Muscle layer of colon (tissue), 2 donors: ENCODE results near the gene RAD51B.
"Not testable (repeated sequence)": the region's sequence is repeated elsewhere in the genome, so short reads cannot be mapped to it uniquely, and the experiment has no call there.

Experiments used
- H3K27ac ChIP-seq: one replicate; pipeline ENCODE4 v1.7.0; 2013; ENCODE audit warnings: low read depth, mild to moderate bottlenecking, low read length, moderate library complexity
- H3K27me3 ChIP-seq, 2 donors: one replicate each; pipeline ENCODE4 v1.7.0; 2013; ENCODE audit warnings: low read length in 2 of 2, mild to moderate bottlenecking in 2 of 2; ENCODE audit not compliant: insufficient read depth in 2 of 2, control insufficient read depth in 1 of 2
- H3K36me3 ChIP-seq: one replicate; pipeline ENCODE4 v1.7.0; 2013; ENCODE audit warnings: mild to moderate bottlenecking, low read length; ENCODE audit not compliant: insufficient read depth
- H3K4me1 ChIP-seq: one replicate; pipeline ENCODE4 v1.7.0; 2013; ENCODE audit warnings: mild to moderate bottlenecking, low read length; ENCODE audit not compliant: insufficient read depth
- H3K4me3 ChIP-seq, 2 donors: one replicate each; pipeline ENCODE4 v1.7.0; 2013; ENCODE audit warnings: low read length in 2 of 2, low read depth in 1 of 2, mild to moderate bottlenecking in 1 of 2, moderate library complexity in 1 of 2
- H3K9ac ChIP-seq: one replicate; pipeline ENCODE4 v1.7.0; 2013; ENCODE audit warnings: low read length
- H3K9me3 ChIP-seq: one replicate; pipeline ENCODE4 v1.7.0; 2013; ENCODE audit warnings: mild to moderate bottlenecking, low read length
- donor health status: abdominal sarcoma.
- donor health status: Adenocarcinoma of cecum.

The RAD51B gene

GRCh38 chr14:68214431-68214830 lies 394.9 kb downstream of the RAD51B start:
- Histone ChIP-seq H3K36me3 (no peaks in the 10 kb centered on the region), H3K4me1 (peaks cover 54% of the 10 kb centered on the region), H3K9ac (no peak overlapping the region), H3K27ac (no peak overlapping the region), H3K9me3 (no peaks in the 10 kb centered on the region), H3K27me3 (no peaks in the 10 kb centered on the region), H3K4me3 (no peak overlapping the region)

GRCh38 chr14:68215629-68216028 lies 396.1 kb downstream of the RAD51B start:
- H3K4me3 ChIP-seq = no peak overlapping the region
- H3K27me3 ChIP-seq = no peaks in the 10 kb centered on the region
- no peaks in the 10 kb centered on the region for H3K9me3 ChIP-seq
- H3K9ac ChIP-seq = no peak overlapping the region
- peaks cover 49% of the 10 kb centered on the region for H3K4me1 ChIP-seq
- no peaks in the 10 kb centered on the region for H3K36me3 ChIP-seq
- H3K27ac ChIP-seq = no peak overlapping the region

GRCh38 chr14:68216079-68216478 lies 396.5 kb downstream of the RAD51B start:
- H3K27ac ChIP-seq = peak overlapping the region; percentile 58
- peaks cover 45% of the 10 kb centered on the region for H3K4me1 ChIP-seq

GRCh38 chr14:68216957-68217356 lies 397.4 kb downstream of the RAD51B start:
- H3K36me3 ChIP-seq = no peaks in the 10 kb centered on the region
- no peaks in the 10 kb centered on the region for H3K27me3 ChIP-seq
- H3K4me3 ChIP-seq = no peak overlapping the region
- H3K9ac ChIP-seq = no peak overlapping the region
- peak overlapping the region; percentile 58 for H3K27ac ChIP-seq
- peaks cover 37% of the 10 kb centered on the region for H3K4me1 ChIP-seq
- H3K9me3 ChIP-seq = no peaks in the 10 kb centered on the region

More at GRCh38 chr14:68216079-68216478, 396.5 kb downstream of the RAD51B start:
- H3K4me3 ChIP-seq = no peak overlapping the region
- H3K9ac ChIP-seq = no peak overlapping the region
- H3K9me3 ChIP-seq = no peaks in the 10 kb centered on the region
- no peaks in the 10 kb centered on the region for H3K36me3 ChIP-seq
- H3K27me3 ChIP-seq = no peaks in the 10 kb centered on the region

DNA sequence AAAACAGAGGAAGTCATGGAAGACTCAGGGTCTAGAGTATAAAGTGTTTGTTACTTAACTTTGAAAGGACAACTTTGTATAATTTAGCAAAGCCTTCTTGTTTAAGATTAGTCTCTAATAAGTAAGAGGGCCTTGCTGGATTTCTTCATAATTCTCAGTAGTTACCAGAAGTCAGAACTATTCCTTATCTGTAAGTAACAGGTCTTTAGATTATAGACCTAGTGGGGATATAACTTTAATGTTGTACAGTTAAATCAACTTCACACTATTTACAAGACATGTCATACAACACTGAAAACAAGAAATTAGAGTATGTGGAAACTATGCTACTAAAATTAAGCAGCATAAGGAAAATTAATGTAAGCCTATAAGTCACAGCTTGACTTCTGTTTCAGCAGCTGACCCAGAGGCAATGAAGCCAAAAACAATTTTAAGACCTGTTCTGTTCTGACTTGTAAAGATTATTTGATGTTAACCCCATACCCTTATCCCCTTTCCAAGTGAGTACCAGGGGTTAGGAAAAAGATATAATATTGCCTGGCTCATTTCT lies 398.3 kb downstream of the RAD51B start:
- Histone ChIP-seq H3K27me3 (no peaks in the 10 kb centered on the region), H3K9me3 (no peaks in the 10 kb centered on the region), H3K36me3 (no peaks in the 10 kb centered on the region), H3K4me3 (no peak overlapping the region), H3K4me1 (peaks cover 32% of the 10 kb centered on the region), H3K27ac (peak overlapping the region; percentile 71), H3K9ac (no peak overlapping the region)

DNA sequence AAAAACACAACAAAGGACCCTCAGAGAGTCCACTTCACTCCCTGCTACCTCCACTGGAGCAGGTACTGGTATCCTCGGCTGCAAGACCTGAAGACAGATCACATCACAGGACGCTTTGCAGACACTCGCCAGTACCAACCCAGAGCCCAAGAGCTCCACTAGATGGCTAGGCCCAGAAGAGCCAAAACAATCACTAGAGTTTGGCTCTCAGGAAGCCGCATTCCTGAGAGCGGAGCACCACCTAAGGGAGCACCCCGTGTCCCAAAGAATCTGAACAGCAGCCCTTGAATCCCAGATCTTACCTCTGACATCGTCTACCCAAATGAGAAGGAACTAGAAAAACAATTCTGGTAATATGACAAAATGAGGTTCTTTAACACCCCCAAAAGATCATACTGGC lies 399.8 kb downstream of the RAD51B start:
- no peaks in the 10 kb centered on the region for H3K9me3 ChIP-seq
- no peak overlapping the region for H3K9ac ChIP-seq
- H3K36me3 ChIP-seq = no peaks in the 10 kb centered on the region
- H3K27me3 ChIP-seq = no peaks in the 10 kb centered on the region
- no peak overlapping the region for H3K4me3 ChIP-seq
- no peak overlapping the region for H3K27ac ChIP-seq
- peaks cover 38% of the 10 kb centered on the region for H3K4me1 ChIP-seq

- H3K36me3 ChIP-seq, H3K9me3 ChIP-seq, H3K9ac ChIP-seq: not testable (repeated sequence)
Measured at GRCh38 chr14:68221046-68221445, 401.5 kb downstream of the RAD51B start.

GRCh38 chr14:68222154-68222553 lies 402.6 kb downstream of the RAD51B start:
- Histone ChIP-seq H3K27ac (no peak overlapping the region), H3K9ac (no peak overlapping the region), H3K27me3 (no peaks in the 10 kb centered on the region), H3K9me3 (no peaks in the 10 kb centered on the region), H3K36me3 (no peaks in the 10 kb centered on the region), H3K4me3 (no peak overlapping the region), H3K4me1 (peaks cover 22% of the 10 kb centered on the region)

More at GRCh38 chr14:68221046-68221445, 401.5 kb downstream of the RAD51B start:
- H3K27me3 ChIP-seq, H3K4me3 ChIP-seq, H3K27ac ChIP-seq: not testable (repeated sequence)
- H3K4me1 ChIP-seq = peaks cover 29% of the 10 kb centered on the region

GRCh38 chr14:68222726-68223125 lies 403.1 kb downstream of the RAD51B start:
- Histone ChIP-seq H3K4me3 (no peak overlapping the region), H3K36me3 (no peaks in the 10 kb centered on the region), H3K9me3 (no peaks in the 10 kb centered on the region), H3K27me3 (no peaks in the 10 kb centered on the region), H3K27ac (no peak overlapping the region), H3K9ac (no peak overlapping the region), H3K4me1 (peaks cover 16% of the 10 kb centered on the region)

DNA sequence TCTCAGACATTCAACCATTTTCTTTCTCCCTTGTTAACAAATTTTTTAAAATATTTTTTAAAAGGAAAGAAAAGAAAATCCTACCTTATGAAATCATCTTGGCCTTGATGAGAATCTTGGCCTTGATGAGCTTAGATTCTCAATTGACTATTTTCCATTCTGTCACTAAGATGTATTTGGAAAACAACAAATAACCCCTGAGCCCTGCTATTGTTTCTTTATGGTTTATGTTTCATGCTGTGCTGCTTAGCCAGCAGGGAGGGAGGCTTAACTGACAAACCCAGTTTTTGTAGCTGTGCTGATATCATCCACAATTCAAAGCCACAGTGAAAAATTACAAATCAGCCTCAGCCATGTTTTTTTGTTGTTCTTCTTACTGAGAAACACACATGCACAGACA lies 404.1 kb downstream of the RAD51B start:
- Histone ChIP-seq H3K4me1 (peaks cover 9% of the 10 kb centered on the region), H3K27ac (no peak overlapping the region), H3K4me3 (no peak overlapping the region), H3K27me3 (no peaks in the 10 kb centered on the region), H3K9me3 (no peaks in the 10 kb centered on the region), H3K9ac (no peak overlapping the region), H3K36me3 (no peaks in the 10 kb centered on the region)

- no peaks in the 10 kb centered on the region for H3K27me3 ChIP-seq
- no peak overlapping the region for H3K4me3 ChIP-seq
- peaks cover 9% of the 10 kb centered on the region for H3K4me1 ChIP-seq
- H3K9ac ChIP-seq = no peak overlapping the region
- no peaks in the 10 kb centered on the region for H3K36me3 ChIP-seq
- no peak overlapping the region for H3K27ac ChIP-seq
- no peaks in the 10 kb centered on the region for H3K9me3 ChIP-seq
Measured at GRCh38 chr14:68225321-68225720, 405.7 kb downstream of the RAD51B start.

- no peaks in the 10 kb centered on the region for H3K36me3 ChIP-seq
- H3K27me3 ChIP-seq = no peaks in the 10 kb centered on the region
- H3K9ac ChIP-seq = no peak overlapping the region
- no peak overlapping the region for H3K27ac ChIP-seq
- H3K4me1 ChIP-seq = peaks cover 18% of the 10 kb centered on the region
- no peak overlapping the region for H3K4me3 ChIP-seq
- no peaks in the 10 kb centered on the region for H3K9me3 ChIP-seq
Measured at GRCh38 chr14:68226523-68226922, 406.9 kb downstream of the RAD51B start.
